Prostate gland (tissue), 2 donors: Measurements from ENCODE around the gene ASIC4. TPM values are rescaled to one million over a fixed set of nuclear protein-coding genes. Genes with fewer than 3 reads are reported as not detected.

Experiments
- DNase-seq: peaks from one replicate; pipeline ENCODE4 v3.0.0-alpha.2; 2019; ENCODE audit warnings: low spot score
- H3K27ac ChIP-seq, 2 donors: fragments of 200-600 bp; sonication (generic); 2 replicates each; pipeline ENCODE4 v1.5.1; 2017 to 2019
- H3K27me3 ChIP-seq: fragments of 200-600 bp; sonication (generic); replicated peaks from 2 replicates; pipeline ENCODE4 v1.5.1; 2019; ENCODE audit not compliant: insufficient read depth
- H3K36me3 ChIP-seq, 2 donors: fragments of 200-600 bp; sonication (generic); 1 replicate in 1 of 2; 2 replicates in 1 of 2; pipeline versions ENCODE4 v1.5.1 to v1.8.1; 2017 to 2019
- H3K4me1 ChIP-seq: fragments of 200-600 bp; sonication (generic); replicated peaks from 2 replicates; pipeline ENCODE4 v1.5.1; 2019
- H3K4me3 ChIP-seq, 2 donors: fragments of 200-600 bp; sonication (generic); 2 replicates each; pipeline ENCODE4 v1.5.1; 2017 to 2019
- H3K9me3 ChIP-seq: fragments of 200-600 bp; sonication (generic); 2 replicates; pipeline ENCODE4 v1.5.1; 2017
- CTCF ChIP-seq, 4 experiments: fragments of 200-600 bp in 2 of 4; fragments of 450-650 bp in 2 of 4; sonication (generic) in 2 of 4; IDR thresholded peaks; 1 replicate in 3 of 4; 2 replicates in 1 of 4; pipeline ENCODE4 v1.5.1; 2016 to 2019; ENCODE audit warnings: antibody characterized with exemption in 4 of 4, mild to moderate bottlenecking in 2 of 4, moderate library complexity in 2 of 4
- POLR2A ChIP-seq: fragments of 450-650 bp; IDR thresholded peaks from one replicate; pipeline ENCODE4 v1.6.1; 2016; ENCODE audit warnings: antibody characterized with exemption, mild to moderate bottlenecking
- POLR2AphosphoS5 ChIP-seq: sonication (generic); formaldehyde crosslinking; IDR thresholded peaks from one replicate; pipeline ENCODE4 v1.6.1; 2017; ENCODE audit warnings: antibody characterized with exemption
- WGBS: methylation state at CpG from one replicate; pipeline ENCODE4 v1.1.5; 2018; 5-methylcytosine and 5-hydroxymethylcytosine counted together
- intact Hi-C: fragments of 100-400 bp; cut with DNase I; formaldehyde crosslinking; loops from one replicate; pipeline ENCODE4 v1.14.2; 2022
- total RNA-seq, 2 donors: library from RNA; depleted of rRNA; stranded (reverse); fragments of >200 nt; gene quantifications; one replicate each; pipeline ENCODE4 v1.1.0, GENCODE V29; 2016

The ASIC4 gene
- total RNA-seq, 2 donors from 2014 or later = 0.09 to 0.45 TPM

GRCh38 chr2:219527076-219527394 lies 12.8 kb downstream of the ASIC4 start:
- TF ChIP-seq POLR2AphosphoS5 (no peak), CTCF (IDR thresholded peaks at IDR 0.05) (no peak), POLR2A (no peak)
- no peaks in the 10 kb centered on the region for H3K36me3 ChIP-seq
- 29% methylated on average over 6 of the region's 6 CpGs for WGBS
- H3K4me3 ChIP-seq = no peak overlapping the region
- peaks cover 5% of the 10 kb centered on the region for H3K27me3 ChIP-seq
- no peak for DNase-seq
- H3K4me1 ChIP-seq = peaks cover 3% of the 10 kb centered on the region
- intact Hi-C loops = no loop called here
- no peaks in the 10 kb centered on the region for H3K9me3 ChIP-seq
- H3K27ac ChIP-seq = no peak overlapping the region

DNA sequence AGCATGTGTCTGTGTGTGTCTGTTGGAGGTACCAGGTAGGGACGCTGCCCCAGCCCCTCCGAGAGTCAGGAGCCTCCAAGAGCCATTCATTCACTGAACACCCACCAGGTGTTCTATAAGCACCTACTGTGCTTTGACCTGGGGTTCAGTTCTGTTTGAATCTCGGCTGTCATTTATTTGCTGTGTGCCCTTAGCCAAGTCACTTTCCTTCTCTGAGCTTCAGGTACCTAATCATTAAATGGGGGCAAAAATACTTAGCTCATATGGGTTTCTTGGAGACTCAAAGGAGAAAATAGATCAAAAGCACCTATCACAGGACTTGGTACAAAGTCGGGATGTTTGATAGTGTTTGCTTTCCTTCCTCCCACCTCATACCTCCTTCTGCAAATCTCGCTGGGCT lies 13.2 kb downstream of the ASIC4 start:
- 58% methylated on average over 5 of the region's 5 CpGs for WGBS
- H3K27me3 ChIP-seq = peaks cover 5% of the 10 kb centered on the region
- no peak for TF ChIP-seq POLR2AphosphoS5
- TF ChIP-seq POLR2A = no peak
- no peak for TF ChIP-seq CTCF (IDR thresholded peaks at IDR 0.05)

GRCh38 chr2:219530048-219530963 lies 16.0 kb downstream of the ASIC4 start:
- no peaks in the 10 kb centered on the region for H3K36me3 ChIP-seq
- no peaks in the 10 kb centered on the region for H3K9me3 ChIP-seq
- intact Hi-C loops = loop anchor here (10.0 kb wide), 1 partner anchor 236 kb away; no protein-coding TSS in a partner anchor
- TF ChIP-seq POLR2AphosphoS5 (peak; percentile 68), CTCF (IDR thresholded peaks at IDR 0.05) (peak; percentile 90 to 100 (median 97)), POLR2A (no peak)
- WGBS = 14% methylated on average over 21 of the region's 21 CpGs
- no peaks in the 10 kb centered on the region for H3K27me3 ChIP-seq
- no peak overlapping the region for H3K4me3 ChIP-seq
- H3K4me1 ChIP-seq = no peaks in the 10 kb centered on the region
- DNase-seq = peak; percentile 74
- no peak overlapping the region for H3K27ac ChIP-seq

More for the DNA sequence above, 13.2 kb downstream of the ASIC4 start:
- intact Hi-C loops = no loop called here
- peaks cover 1% of the 10 kb centered on the region for H3K4me1 ChIP-seq
- H3K4me3 ChIP-seq = no peak overlapping the region
- H3K9me3 ChIP-seq = no peaks in the 10 kb centered on the region
- no peak for DNase-seq
- no peak overlapping the region for H3K27ac ChIP-seq
- no peaks in the 10 kb centered on the region for H3K36me3 ChIP-seq

- 88% methylated on average over 19 of the region's 20 CpGs for WGBS
- H3K36me3 ChIP-seq = no peaks in the 10 kb centered on the region
- intact Hi-C loops = loop anchor here (10.0 kb wide), 1 partner anchor 237 kb away; no protein-coding TSS in a partner anchor
- H3K27me3 ChIP-seq = no peaks in the 10 kb centered on the region
- TF ChIP-seq CTCF (IDR thresholded peaks at IDR 0.05) (no peak), POLR2A (no peak), POLR2AphosphoS5 (no peak)
- H3K4me3 ChIP-seq = no peak overlapping the region
- H3K4me1 ChIP-seq = no peaks in the 10 kb centered on the region
- DNase-seq = no peak
- no peak overlapping the region for H3K27ac ChIP-seq
- H3K9me3 ChIP-seq = no peaks in the 10 kb centered on the region
Observed at GRCh38 chr2:219531639-219532377, 17.5 kb downstream of the ASIC4 start.
